ENCODE measurements around the gene PLLP. TPM values are rescaled to one million over a fixed set of nuclear protein-coding genes. Genes with fewer than 3 reads are reported as not detected.

The PLLP gene
- total RNA-seq, 1 donor from 2014 or later = 0.79 TPM

GRCh38 chr16:57283959-57284208 is 588 bp downstream of the PLLP start:
- Mint-ChIP-seq H3K27ac (ENCODE audit: unreplicated experiment) (no peak overlapping the region), H3K36me3 (ENCODE audit: low read depth) (no peaks in the 10 kb centered on the region), H3K9me3 (no peaks in the 10 kb centered on the region), H3K27me3 (ENCODE audit: low read depth) (peaks cover 48% of the 10 kb centered on the region), H3K4me1 (no peaks in the 10 kb centered on the region), H3K4me3 (peak overlapping the region; percentile 71)
- no peak for TF ChIP-seq CTCF (conservative IDR thresholded peaks at IDR 0.05)
- no peak for DNase-seq (ENCODE audit: low read depth, low spot score)

GRCh38 chr16:57283214-57283958 is 1.1 kb downstream of the PLLP start:
- no peak for TF ChIP-seq CTCF (conservative IDR thresholded peaks at IDR 0.05)
- Mint-ChIP-seq H3K27ac (ENCODE audit: unreplicated experiment) (no peak overlapping the region), H3K9me3 (no peaks in the 10 kb centered on the region), H3K27me3 (ENCODE audit: low read depth) (peaks cover 48% of the 10 kb centered on the region), H3K36me3 (ENCODE audit: low read depth) (no peaks in the 10 kb centered on the region), H3K4me3 (peak overlapping the region; percentile 71), H3K4me1 (no peaks in the 10 kb centered on the region)
- DNase-seq (ENCODE audit: low read depth, low spot score) = no peak

- H3K27ac Mint-ChIP-seq (ENCODE audit: unreplicated experiment) = peak overlapping the region; percentile 36
Measured at GRCh38 chr16:57282510-57283213, 1.8 kb downstream of the PLLP start.

GRCh38 chr16:57281791-57282190 is 2.7 kb downstream of the PLLP start:
- no peak for TF ChIP-seq CTCF (conservative IDR thresholded peaks at IDR 0.05)
- Mint-ChIP-seq H3K27me3 (ENCODE audit: low read depth) (peaks cover 44% of the 10 kb centered on the region), H3K4me1 (no peaks in the 10 kb centered on the region), H3K9me3 (no peaks in the 10 kb centered on the region), H3K4me3 (no peak overlapping the region), H3K36me3 (ENCODE audit: low read depth) (no peaks in the 10 kb centered on the region), H3K27ac (ENCODE audit: unreplicated experiment) (no peak overlapping the region)
- no peak for DNase-seq (ENCODE audit: low read depth, low spot score)

More at GRCh38 chr16:57282510-57283213, 1.8 kb downstream of the PLLP start:
- Mint-ChIP-seq H3K27me3 (ENCODE audit: low read depth) (peaks cover 44% of the 10 kb centered on the region), H3K9me3 (no peaks in the 10 kb centered on the region), H3K4me3 (no peak overlapping the region), H3K36me3 (ENCODE audit: low read depth) (no peaks in the 10 kb centered on the region), H3K4me1 (no peaks in the 10 kb centered on the region)
- no peak for TF ChIP-seq CTCF (conservative IDR thresholded peaks at IDR 0.05)
- DNase-seq (ENCODE audit: low read depth, low spot score) = no peak

GRCh38 chr16:57279780-57280638 is 4.5 kb downstream of the PLLP start:
- Mint-ChIP-seq H3K4me1 (no peaks in the 10 kb centered on the region), H3K27me3 (ENCODE audit: low read depth) (peaks cover 35% of the 10 kb centered on the region), H3K9me3 (no peaks in the 10 kb centered on the region), H3K27ac (ENCODE audit: unreplicated experiment) (no peak overlapping the region), H3K36me3 (ENCODE audit: low read depth) (no peaks in the 10 kb centered on the region), H3K4me3 (no peak overlapping the region)
- no peak for DNase-seq (ENCODE audit: low read depth, low spot score)
- no peak for TF ChIP-seq CTCF (conservative IDR thresholded peaks at IDR 0.05)
